Measurements from ENCODE around the gene GPATCH2. TPM values are rescaled to one million over a fixed set of nuclear protein-coding genes. Genes with fewer than 3 reads are reported as not detected.

Gene GPATCH2
- total and polyA plus RNA-seq, 12 donors = 2.3 to 10.6 (median 7.3) TPM

- Histone ChIP-seq H3K9me3 (peaks cover 0 to 54% (median 7%) of the 10 kb centered on the region in 11 donors), H3K27me3 (no peaks in the 10 kb centered on the region), H3K36me3 (no peaks in the 10 kb centered on the region), H3K4me3 (no peak overlapping the region), H3K27ac (no peak overlapping the region), H3K4me1 (no peaks in the 10 kb centered on the region)
- intact Hi-C loops (cut with DNase I) = no loop called here
- no peak for TF ChIP-seq CTCF (IDR thresholded peaks at IDR 0.05)
- DNase-seq (no peak), ATAC-seq (no peak)
- WGBS, 2 donors = 76 to 77% methylated on average over 4 to 5 of the region's 5 CpGs
Observed at GRCh38 chr1:217379336-217379735, 251.6 kb downstream of the GPATCH2 start.

Other genes with a start within 250 kb of the GPATCH2 start
- gene SPATA17, start 254 bp upstream of the GPATCH2 start, total RNA-seq = 1 to 10 TPM in 6 of 10 donors, under 1 TPM in 4; 0.57 to 3.3 (median 1.5) TPM
- gene SPATA17, start 254 bp upstream of the GPATCH2 start, polyA plus RNA-seq = 1 to 10 TPM in 1 of 2 donors, under 1 TPM in 1; 0.51 to 1.2 TPM

Measured in heart right ventricle (tissue), 16 donors.